Measurements from ENCODE around the gene KRT79.
"Not testable (repeated sequence)": the region's sequence is repeated elsewhere in the genome, so short reads cannot be mapped to it uniquely, and the experiment has no call there.

KRT79 gene

DNA sequence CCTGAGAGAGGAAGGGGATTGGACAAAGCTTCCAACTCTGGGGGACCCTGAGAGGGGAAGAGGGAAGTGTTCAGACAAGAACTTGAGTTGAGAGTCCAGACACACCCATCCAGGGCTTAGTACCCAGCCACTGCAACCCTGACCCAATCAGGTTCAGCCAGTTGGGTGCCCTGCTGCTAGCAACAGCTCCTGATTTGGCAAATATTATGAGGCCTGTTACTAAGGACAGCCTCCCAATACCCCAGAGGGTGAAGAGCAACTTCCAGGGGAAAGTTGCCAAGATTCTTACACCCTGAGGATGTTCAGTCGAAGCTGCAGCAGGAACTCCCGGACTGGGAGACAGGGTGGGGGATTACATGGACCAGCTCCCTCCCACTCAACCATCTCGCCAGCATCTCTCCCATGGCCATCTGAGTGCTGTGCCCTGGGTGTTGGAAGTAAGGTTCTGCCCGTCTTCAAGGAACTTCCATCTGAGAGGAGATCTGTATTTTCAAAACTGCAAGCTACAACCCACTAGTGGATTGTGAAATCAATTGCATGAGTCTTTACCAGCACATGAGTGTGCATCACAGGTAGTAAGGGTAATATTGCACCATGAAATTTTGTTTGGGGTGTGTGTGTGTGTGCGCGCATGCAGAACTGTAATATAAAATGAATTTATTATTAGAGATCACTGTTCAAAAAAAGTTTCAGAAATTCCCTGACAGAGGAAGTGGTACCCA lies 26.2 kb upstream of the KRT79 start:
- no peaks in the 10 kb centered on the region for H3K9me3 ChIP-seq (ENCODE audit: control insufficient read depth, low read length)
- H3K4me1 ChIP-seq (ENCODE audit: control insufficient read depth, insufficient read depth, low read length) = no peaks in the 10 kb centered on the region
- H3K4me3 ChIP-seq (ENCODE audit: insufficient read depth, low read depth, low read length) = no peak overlapping the region
- no peak overlapping the region for H3K27ac ChIP-seq (ENCODE audit: insufficient read depth, low read depth, low read length, poor library complexity, severe bottlenecking)
- no peaks in the 10 kb centered on the region for H3K27me3 ChIP-seq (ENCODE audit: control insufficient read depth, insufficient read depth, low read length, poor library complexity, severe bottlenecking)
- H3K36me3 ChIP-seq (ENCODE audit: control insufficient read depth, insufficient read depth, low read length) = no peaks in the 10 kb centered on the region
- 91% methylated on average over 4 of the region's 6 CpGs for WGBS, 2 experiments

DNA sequence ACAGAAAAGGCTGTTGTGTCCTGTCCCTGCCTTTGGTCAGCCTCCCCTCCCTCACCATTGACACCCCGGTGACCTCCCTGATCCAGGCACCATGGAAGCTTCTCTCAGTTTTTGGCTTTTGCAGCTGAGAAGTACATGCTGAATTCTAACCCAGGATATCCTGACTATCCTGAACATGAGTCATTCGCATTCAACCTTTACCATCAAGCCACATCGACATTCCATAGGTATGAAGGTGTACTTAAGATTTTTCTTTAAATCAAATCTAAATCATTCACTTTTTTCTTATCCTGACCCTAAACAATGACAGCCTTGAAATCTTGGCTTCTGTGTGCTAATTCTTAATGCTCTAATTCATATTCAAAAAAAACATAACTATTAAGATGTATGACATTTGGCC lies 23.4 kb upstream of the KRT79 start:
- H3K27ac ChIP-seq (ENCODE audit: insufficient read depth, low read depth, low read length, poor library complexity, severe bottlenecking) = no peak overlapping the region
- no peaks in the 10 kb centered on the region for H3K27me3 ChIP-seq (ENCODE audit: control insufficient read depth, insufficient read depth, low read length, poor library complexity, severe bottlenecking)
- 93 to 96% methylated on average over 3 of the region's 3 CpGs for WGBS, 2 experiments
- H3K4me1 ChIP-seq (ENCODE audit: control insufficient read depth, insufficient read depth, low read length) = no peaks in the 10 kb centered on the region
- no peak overlapping the region for H3K4me3 ChIP-seq (ENCODE audit: insufficient read depth, low read depth, low read length)
- H3K36me3 ChIP-seq (ENCODE audit: control insufficient read depth, insufficient read depth, low read length) = no peaks in the 10 kb centered on the region
- H3K9me3 ChIP-seq (ENCODE audit: control insufficient read depth, low read length) = no peaks in the 10 kb centered on the region

DNA sequence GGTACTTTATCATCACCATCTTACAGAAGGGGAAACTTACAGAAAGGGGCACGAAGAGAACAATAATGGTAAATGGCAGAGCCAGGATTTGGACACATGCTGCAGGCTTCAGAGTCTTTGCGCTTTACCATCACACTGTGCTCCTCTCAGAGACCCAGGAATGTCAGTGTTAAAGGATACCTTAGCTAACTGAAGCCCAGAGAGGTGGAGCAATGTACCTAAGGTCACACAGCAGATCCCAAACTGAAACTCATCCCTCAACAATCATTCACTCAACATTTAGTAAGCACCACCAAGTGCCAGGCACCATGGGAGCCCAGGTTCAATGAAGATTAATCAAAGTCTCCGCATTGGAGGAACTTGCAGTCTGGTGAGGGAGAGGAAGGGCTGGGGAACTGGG lies 22.7 kb upstream of the KRT79 start:
- H3K9me3 ChIP-seq (ENCODE audit: control insufficient read depth, low read length) = no peaks in the 10 kb centered on the region
- H3K4me3 ChIP-seq (ENCODE audit: insufficient read depth, low read depth, low read length) = no peak overlapping the region
- 89 to 93% methylated on average over 3 of the region's 3 CpGs for WGBS, 2 experiments
- no peaks in the 10 kb centered on the region for H3K27me3 ChIP-seq (ENCODE audit: control insufficient read depth, insufficient read depth, low read length, poor library complexity, severe bottlenecking)
- no peaks in the 10 kb centered on the region for H3K4me1 ChIP-seq (ENCODE audit: control insufficient read depth, insufficient read depth, low read length)
- H3K36me3 ChIP-seq (ENCODE audit: control insufficient read depth, insufficient read depth, low read length) = no peaks in the 10 kb centered on the region
- H3K27ac ChIP-seq (ENCODE audit: insufficient read depth, low read depth, low read length, poor library complexity, severe bottlenecking) = no peak overlapping the region

DNA sequence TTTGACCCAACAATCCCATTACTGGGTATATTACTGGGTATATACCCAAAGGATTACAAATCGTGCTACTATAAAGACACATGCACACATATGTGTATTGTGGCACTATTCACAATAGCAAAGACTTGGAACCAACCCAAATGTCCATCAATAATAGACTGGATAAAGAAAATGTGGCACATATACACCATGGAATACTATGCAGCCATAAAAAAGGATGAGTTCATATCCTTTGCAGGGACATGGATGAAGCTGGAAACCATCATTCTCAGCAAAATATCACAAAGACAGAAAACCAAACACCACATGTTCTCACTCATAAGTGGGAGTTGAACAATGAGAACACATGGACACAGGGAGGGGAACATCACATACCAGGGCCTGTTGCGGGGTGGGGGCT lies 22.0 kb upstream of the KRT79 start:
- 98 to 100% methylated on average over 1 to 2 of the region's 2 CpGs for WGBS, 2 experiments
- H3K27me3 ChIP-seq (ENCODE audit: control insufficient read depth, insufficient read depth, low read length, poor library complexity, severe bottlenecking); H3K4me3 ChIP-seq (ENCODE audit: insufficient read depth, low read depth, low read length); H3K9me3 ChIP-seq (ENCODE audit: control insufficient read depth, low read length); H3K27ac ChIP-seq (ENCODE audit: insufficient read depth, low read depth, low read length, poor library complexity, severe bottlenecking); H3K4me1 ChIP-seq (ENCODE audit: control insufficient read depth, insufficient read depth, low read length); H3K36me3 ChIP-seq (ENCODE audit: control insufficient read depth, insufficient read depth, low read length): not testable (repeated sequence)

DNA sequence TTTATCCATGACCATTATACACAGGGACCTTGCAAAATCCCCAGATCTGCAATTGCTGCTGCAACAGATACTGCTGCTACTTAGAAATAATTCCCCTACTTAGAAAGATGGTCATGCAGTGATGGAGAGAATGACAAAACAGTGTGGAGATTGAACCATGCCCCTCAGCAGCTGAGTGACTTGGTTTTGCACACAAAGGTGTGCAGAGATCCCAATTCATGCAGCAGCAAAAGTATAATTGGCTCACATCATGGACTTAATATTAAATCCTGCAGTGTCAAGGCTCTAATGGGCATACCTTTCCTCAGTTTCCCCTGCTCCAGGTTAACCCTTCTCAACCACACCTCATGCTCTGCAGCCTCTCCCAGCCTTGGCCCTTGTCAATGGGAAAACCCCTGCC lies 17.7 kb upstream of the KRT79 start:
- no peaks in the 10 kb centered on the region for H3K27me3 ChIP-seq (ENCODE audit: control insufficient read depth, insufficient read depth, low read length, poor library complexity, severe bottlenecking)
- H3K9me3 ChIP-seq (ENCODE audit: control insufficient read depth, low read length) = no peaks in the 10 kb centered on the region
- no peaks in the 10 kb centered on the region for H3K4me1 ChIP-seq (ENCODE audit: control insufficient read depth, insufficient read depth, low read length)
- no peak overlapping the region for H3K4me3 ChIP-seq (ENCODE audit: insufficient read depth, low read depth, low read length)
- H3K27ac ChIP-seq (ENCODE audit: insufficient read depth, low read depth, low read length, poor library complexity, severe bottlenecking) = no peak overlapping the region
- H3K36me3 ChIP-seq (ENCODE audit: control insufficient read depth, insufficient read depth, low read length) = no peaks in the 10 kb centered on the region

DNA sequence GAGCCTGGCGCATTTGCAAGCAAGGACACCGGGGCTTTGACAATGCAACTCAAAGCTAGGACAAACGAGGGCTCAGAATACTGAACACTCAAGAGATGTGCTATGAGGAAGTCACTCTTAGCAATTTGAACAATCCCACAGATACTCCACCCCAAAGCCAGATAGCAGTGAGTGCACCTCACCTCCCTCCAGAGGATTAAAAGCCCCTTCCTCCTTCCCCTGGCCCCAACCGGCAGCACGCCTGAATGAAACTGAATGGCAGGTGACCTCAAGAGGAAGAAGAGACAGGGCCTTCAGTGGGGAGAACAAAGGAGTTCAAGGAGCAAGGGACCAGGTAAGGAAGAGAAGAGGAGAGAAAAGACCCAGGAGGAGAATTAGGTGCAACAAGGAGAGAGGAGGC lies 16.6 kb upstream of the KRT79 start:
- Histone ChIP-seq H3K4me3 (ENCODE audit: insufficient read depth, low read depth, low read length) (no peak overlapping the region), H3K4me1 (ENCODE audit: control insufficient read depth, insufficient read depth, low read length) (no peaks in the 10 kb centered on the region), H3K9me3 (ENCODE audit: control insufficient read depth, low read length) (no peaks in the 10 kb centered on the region), H3K27me3 (ENCODE audit: control insufficient read depth, insufficient read depth, low read length, poor library complexity, severe bottlenecking) (no peaks in the 10 kb centered on the region), H3K27ac (ENCODE audit: insufficient read depth, low read depth, low read length, poor library complexity, severe bottlenecking) (no peak overlapping the region), H3K36me3 (ENCODE audit: control insufficient read depth, insufficient read depth, low read length) (no peaks in the 10 kb centered on the region)
- WGBS, 2 experiments = 79 to 82% methylated on average over 5 of the region's 5 CpGs

DNA sequence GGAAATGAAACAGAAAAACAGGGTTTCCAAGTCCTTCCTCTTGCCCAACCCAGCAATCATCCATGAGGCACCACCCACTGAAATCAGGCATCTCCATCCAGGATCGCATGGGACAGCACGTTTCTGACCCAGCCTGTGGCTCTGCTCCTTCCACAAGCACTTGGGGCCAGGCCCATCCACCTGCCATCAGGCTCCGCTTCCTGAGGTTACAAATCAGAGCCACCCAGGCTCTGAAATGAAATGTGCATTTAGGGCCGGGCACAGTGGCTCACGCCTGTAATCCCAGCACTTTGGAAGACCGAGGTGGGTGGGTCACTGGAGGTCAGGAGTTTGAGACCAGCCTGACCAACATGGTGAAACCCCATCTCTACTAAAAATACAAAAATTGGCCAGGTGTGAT lies 15.4 kb upstream of the KRT79 start:
- WGBS, 2 experiments = 89 to 94% methylated on average over 6 of the region's 6 CpGs
- no peaks in the 10 kb centered on the region for H3K36me3 ChIP-seq (ENCODE audit: control insufficient read depth, insufficient read depth, low read length)
- no peak overlapping the region for H3K4me3 ChIP-seq (ENCODE audit: insufficient read depth, low read depth, low read length)
- H3K4me1 ChIP-seq (ENCODE audit: control insufficient read depth, insufficient read depth, low read length) = no peaks in the 10 kb centered on the region
- H3K9me3 ChIP-seq (ENCODE audit: control insufficient read depth, low read length) = no peaks in the 10 kb centered on the region
- no peak overlapping the region for H3K27ac ChIP-seq (ENCODE audit: insufficient read depth, low read depth, low read length, poor library complexity, severe bottlenecking)
- H3K27me3 ChIP-seq (ENCODE audit: control insufficient read depth, insufficient read depth, low read length, poor library complexity, severe bottlenecking) = no peaks in the 10 kb centered on the region

DNA sequence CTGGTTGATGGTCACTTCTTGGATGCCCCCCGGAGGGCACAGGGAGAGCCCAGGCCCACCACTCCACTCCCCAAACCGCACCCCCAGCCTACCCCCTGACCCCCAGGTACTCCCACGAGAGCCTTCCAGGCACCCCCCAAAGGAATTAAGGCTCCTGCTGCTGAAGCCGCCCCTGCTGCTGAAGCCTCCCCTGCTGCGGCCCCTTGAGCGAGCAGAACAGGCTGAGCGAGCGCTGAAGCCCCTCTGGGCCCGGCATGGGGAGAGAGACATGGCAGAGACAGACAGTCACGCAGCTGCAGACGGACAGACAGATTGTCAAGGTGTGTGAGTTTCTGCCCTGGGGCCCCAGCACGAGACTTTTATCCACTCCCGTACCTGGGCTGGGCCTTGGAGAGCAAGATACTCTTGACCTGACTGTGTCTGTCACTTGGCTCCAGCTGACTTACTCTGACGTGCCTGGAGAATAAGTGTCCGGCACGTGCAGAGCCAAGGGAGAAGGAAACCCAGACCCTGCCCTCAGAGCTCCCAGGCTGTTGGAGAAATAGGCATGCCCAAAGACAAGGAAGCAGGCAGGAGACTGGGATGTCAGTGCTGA lies 14.6 kb upstream of the KRT79 start, which contains the start of gene KRT78:
KRT78 (minus strand) TSS at position 334 of the 595 bp plus-strand sequence; CDS start at position 270, 64 bp downstream.
- H3K27me3 ChIP-seq (ENCODE audit: control insufficient read depth, insufficient read depth, low read length, poor library complexity, severe bottlenecking) = no peaks in the 10 kb centered on the region
- WGBS, 2 experiments = 92% methylated on average over 16 of the region's 16 CpGs
- H3K27ac ChIP-seq (ENCODE audit: insufficient read depth, low read depth, low read length, poor library complexity, severe bottlenecking) = no peak within 1 kb of the TSS
- H3K4me1 ChIP-seq (ENCODE audit: control insufficient read depth, insufficient read depth, low read length) = no peaks in the 10 kb centered on the region
- H3K36me3 ChIP-seq (ENCODE audit: control insufficient read depth, insufficient read depth, low read length) = no peaks in the 10 kb centered on the region
- no peaks in the 10 kb centered on the region for H3K9me3 ChIP-seq (ENCODE audit: control insufficient read depth, low read length)
- H3K4me3 ChIP-seq (ENCODE audit: insufficient read depth, low read depth, low read length) = no peak within 1 kb of the TSS

DNA sequence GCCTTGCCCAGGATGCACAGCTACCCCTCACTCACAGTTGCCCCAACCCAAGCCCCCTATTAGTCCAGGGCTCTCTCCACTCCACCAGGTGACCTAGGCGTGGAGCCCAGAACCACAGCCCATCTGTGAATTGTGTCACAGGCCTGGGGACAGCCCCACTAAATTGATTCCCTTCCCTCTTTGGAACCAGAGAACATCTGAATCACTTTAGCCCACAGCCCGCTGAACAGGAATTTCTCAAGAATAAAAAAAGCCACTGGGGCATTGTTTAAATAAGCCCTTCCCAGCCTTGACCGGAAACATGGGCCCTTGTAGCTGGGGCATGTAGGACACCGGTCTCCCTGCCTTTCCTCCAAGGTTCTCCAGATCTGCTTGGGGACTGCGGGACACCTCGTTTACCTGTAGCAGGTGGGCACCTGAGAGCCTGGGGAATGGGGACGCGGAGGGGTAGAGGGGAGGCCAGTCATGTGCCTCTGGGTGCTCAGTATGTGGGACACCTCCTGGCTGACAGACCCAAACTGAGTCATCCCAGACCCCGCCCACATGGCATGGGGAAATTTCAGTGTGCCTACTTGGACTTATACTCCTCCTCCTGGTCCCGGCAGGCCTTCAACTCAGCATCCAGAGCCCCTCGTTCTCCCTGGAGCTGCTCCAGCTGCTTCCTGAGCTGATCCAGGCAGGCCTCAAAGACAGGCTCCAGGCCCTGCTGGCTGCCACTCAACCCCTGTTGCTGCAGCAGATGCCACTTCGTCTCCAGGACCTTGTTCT lies 13.4 kb upstream of the KRT79 start:
- WGBS, 2 experiments = 91 to 93% methylated on average over 12 of the region's 12 CpGs
- Histone ChIP-seq H3K27ac (ENCODE audit: insufficient read depth, low read depth, low read length, poor library complexity, severe bottlenecking) (no peak overlapping the region), H3K4me3 (ENCODE audit: insufficient read depth, low read depth, low read length) (no peak overlapping the region), H3K27me3 (ENCODE audit: control insufficient read depth, insufficient read depth, low read length, poor library complexity, severe bottlenecking) (no peaks in the 10 kb centered on the region), H3K9me3 (ENCODE audit: control insufficient read depth, low read length) (no peaks in the 10 kb centered on the region), H3K36me3 (ENCODE audit: control insufficient read depth, insufficient read depth, low read length) (no peaks in the 10 kb centered on the region), H3K4me1 (ENCODE audit: control insufficient read depth, insufficient read depth, low read length) (no peaks in the 10 kb centered on the region)

DNA sequence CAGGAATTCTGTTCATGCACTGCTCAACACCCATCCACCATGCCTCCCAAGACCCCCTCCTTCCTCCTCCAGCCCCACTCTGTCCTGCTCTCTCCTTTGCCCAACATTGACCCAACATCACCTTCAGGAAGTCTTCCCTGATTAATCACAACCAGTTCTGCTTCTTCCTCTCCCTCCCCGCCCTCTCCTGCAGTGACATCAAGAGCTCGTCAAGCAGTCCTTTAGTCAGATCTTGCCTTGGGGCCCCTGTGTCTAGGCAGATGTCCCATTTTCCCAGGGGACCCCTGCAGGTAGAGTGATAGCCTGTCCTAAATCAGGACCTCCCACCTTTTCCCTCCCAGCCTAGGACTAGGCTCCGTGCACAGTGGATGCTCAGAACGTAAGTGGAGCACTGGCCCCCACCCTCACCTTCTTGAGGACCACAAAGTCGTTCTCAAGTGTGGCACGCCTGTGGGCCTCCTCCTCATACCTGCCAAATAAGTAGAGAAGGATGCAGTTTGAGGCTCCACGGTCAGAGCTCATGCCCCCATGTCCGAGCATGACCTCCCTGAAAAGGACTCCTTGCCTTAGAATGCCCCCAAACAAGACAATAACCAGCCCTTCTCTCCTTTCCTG lies 12.4 kb upstream of the KRT79 start:
- Histone ChIP-seq H3K9me3 (ENCODE audit: control insufficient read depth, low read length) (no peaks in the 10 kb centered on the region), H3K27ac (ENCODE audit: insufficient read depth, low read depth, low read length, poor library complexity, severe bottlenecking) (no peak overlapping the region), H3K4me3 (ENCODE audit: insufficient read depth, low read depth, low read length) (no peak overlapping the region), H3K36me3 (ENCODE audit: control insufficient read depth, insufficient read depth, low read length) (no peaks in the 10 kb centered on the region), H3K27me3 (ENCODE audit: control insufficient read depth, insufficient read depth, low read length, poor library complexity, severe bottlenecking) (no peaks in the 10 kb centered on the region), H3K4me1 (ENCODE audit: control insufficient read depth, insufficient read depth, low read length) (no peaks in the 10 kb centered on the region)
- 89 to 92% methylated on average over 8 of the region's 8 CpGs for WGBS, 2 experiments
